T-helper 1 cell treated with Interleukin-12 subunit alpha and Interleukin-12 subunit beta and Interleukin-4 antibody, amounts not matched to agents 30 ng/mL and 1 ng/mL, for 36 hours (primary cell): ENCODE data around the gene MED12L. TPM values are rescaled to one million over a fixed set of nuclear protein-coding genes. Genes with fewer than 3 reads are reported as not detected.

ENCODE experiments used
- intact Hi-C: fragments of 100-400 bp; cut with micrococcal nuclease; formaldehyde crosslinking; loops from one replicate; pipeline ENCODE4 v1.15.1; 2024
- total RNA-seq: library from RNA; stranded (reverse); gene quantifications from 2 replicates; pipeline ENCODE4 v1.2.3, GENCODE V29; 2022

The MED12L gene
- total RNA-seq, 1 donor from 2014 or later, result 2.2 TPM

GRCh38 chr3:151479452-151479851, 394.0 kb downstream of the MED12L start:
- intact Hi-C loops, result no loop called here

- intact Hi-C loops, result no loop called here
Measured at GRCh38 chr3:151480492-151480891, 395.0 kb downstream of the MED12L start.

- intact Hi-C loops, result no loop called here
Measured at GRCh38 chr3:151483488-151483887, 398.0 kb downstream of the MED12L start.

GRCh38 chr3:151483961-151484520, 398.6 kb downstream of the MED12L start:
- intact Hi-C loops, result no loop called here

Other genes starting within 250 kb of the MED12L start
- gene MINDY4B, start 180.2 kb upstream of the MED12L start, total RNA-seq, result not detected in 2 replicates
- not detected in 2 replicates for gene CLRN1, start 112.9 kb upstream of the MED12L start, total RNA-seq
- gene GPR171, start 117.6 kb downstream of the MED12L start, total RNA-seq, result 246 and 257 TPM in 2 replicates
- 15.9 and 17.8 TPM in 2 replicates for gene P2RY14, start 192.9 kb downstream of the MED12L start, total RNA-seq
- 0.22 and 0.42 TPM in 2 replicates for gene GPR87, start 231.2 kb downstream of the MED12L start, total RNA-seq
- gene P2RY13, start 243.9 kb downstream of the MED12L start, total RNA-seq, result not detected in 2 replicates